ENCODE results near the gene ESRRG. TPM values are rescaled to one million over a fixed set of nuclear protein-coding genes. Genes with fewer than 3 reads are reported as not detected.

ESRRG gene
- total RNA-seq, 4 donors from 2014 or later, result 13.4 to 24.8 (median 18.9) TPM

DNA sequence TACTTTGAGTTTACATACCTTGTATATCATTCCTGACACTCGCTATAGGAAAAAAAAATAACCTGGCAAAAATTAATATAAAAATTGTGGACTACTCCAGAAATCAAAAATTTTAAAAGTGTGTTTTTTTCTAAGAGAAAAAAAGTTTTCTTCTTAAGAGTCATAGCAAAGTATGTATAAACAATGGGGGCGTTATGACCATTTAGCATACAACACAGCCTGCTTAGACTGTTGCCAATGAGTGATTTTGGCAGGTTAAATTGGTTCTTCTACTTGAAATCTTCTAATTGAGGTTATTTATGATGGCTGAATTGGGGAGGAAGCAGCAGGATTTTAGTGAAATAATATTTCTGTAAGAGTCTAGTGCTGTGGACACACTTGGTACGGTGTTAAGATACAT, 169.5 kb downstream of the ESRRG start:
- Histone ChIP-seq H3K36me3 (no peaks in the 10 kb centered on the region), H3K27me3 (no peaks in the 10 kb centered on the region), H3K9me3 (no peaks in the 10 kb centered on the region), H3K4me1 (no peaks in the 10 kb centered on the region), H3K27ac (no peak overlapping the region), H3K4me3 (replicated peaks in 1 of 3) (no peak overlapping the region)
- intact Hi-C loops (cut with DNase I), result no loop called here
- DNase-seq, result no peak
- 91 to 94% methylated on average over 3 of the region's 3 CpGs for WGBS, 2 donors
- TF ChIP-seq POLR2A (IDR thresholded peaks at IDR 0.05), result no peak
- TF ChIP-seq, protein P1, sequence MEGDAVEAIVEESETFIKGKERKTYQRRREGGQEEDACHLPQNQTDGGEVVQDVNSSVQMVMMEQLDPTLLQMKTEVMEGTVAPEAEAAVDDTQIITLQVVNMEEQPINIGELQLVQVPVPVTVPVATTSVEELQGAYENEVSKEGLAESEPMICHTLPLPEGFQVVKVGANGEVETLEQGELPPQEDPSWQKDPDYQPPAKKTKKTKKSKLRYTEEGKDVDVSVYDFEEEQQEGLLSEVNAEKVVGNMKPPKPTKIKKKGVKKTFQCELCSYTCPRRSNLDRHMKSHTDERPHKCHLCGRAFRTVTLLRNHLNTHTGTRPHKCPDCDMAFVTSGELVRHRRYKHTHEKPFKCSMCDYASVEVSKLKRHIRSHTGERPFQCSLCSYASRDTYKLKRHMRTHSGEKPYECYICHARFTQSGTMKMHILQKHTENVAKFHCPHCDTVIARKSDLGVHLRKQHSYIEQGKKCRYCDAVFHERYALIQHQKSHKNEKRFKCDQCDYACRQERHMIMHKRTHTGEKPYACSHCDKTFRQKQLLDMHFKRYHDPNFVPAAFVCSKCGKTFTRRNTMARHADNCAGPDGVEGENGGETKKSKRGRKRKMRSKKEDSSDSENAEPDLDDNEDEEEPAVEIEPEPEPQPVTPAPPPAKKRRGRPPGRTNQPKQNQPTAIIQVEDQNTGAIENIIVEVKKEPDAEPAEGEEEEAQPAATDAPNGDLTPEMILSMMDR (IDR thresholded peaks at IDR 0.05), result no peak

DNA sequence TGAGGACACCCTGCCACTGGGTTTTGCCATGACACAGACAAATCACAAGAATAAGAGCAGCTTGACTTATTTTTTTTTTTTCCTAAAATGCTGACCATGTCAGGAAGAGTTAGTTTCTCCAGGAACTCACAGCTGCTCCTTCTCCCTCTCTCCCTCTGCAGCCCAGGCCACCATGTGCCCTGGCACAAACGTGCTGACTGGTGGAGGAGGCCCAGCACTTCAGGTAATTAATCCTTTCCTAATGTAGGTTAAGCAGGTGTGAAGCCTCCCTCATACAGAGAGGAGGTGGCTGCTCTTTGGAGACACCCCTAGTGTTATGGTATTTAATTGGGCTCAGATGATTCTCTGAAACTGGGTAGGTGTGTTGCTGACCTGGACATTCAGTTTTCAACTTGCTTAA, 170.2 kb downstream of the ESRRG start:
- 61 to 75% methylated on average over 1 of the region's 1 CpG for WGBS, 2 donors
- no peaks in the 10 kb centered on the region for H3K4me1 ChIP-seq
- H3K27ac ChIP-seq, result no peak overlapping the region
- no peak for DNase-seq
- H3K4me3 ChIP-seq (replicated peaks in 1 of 3), result no peak overlapping the region
- intact Hi-C loops (cut with DNase I), result no loop called here
- no peaks in the 10 kb centered on the region for H3K9me3 ChIP-seq
- no peaks in the 10 kb centered on the region for H3K27me3 ChIP-seq
- H3K36me3 ChIP-seq, result no peaks in the 10 kb centered on the region
- TF ChIP-seq, protein P1 (IDR thresholded peaks at IDR 0.05), result no peak
- no peak for TF ChIP-seq POLR2A (IDR thresholded peaks at IDR 0.05)

DNA sequence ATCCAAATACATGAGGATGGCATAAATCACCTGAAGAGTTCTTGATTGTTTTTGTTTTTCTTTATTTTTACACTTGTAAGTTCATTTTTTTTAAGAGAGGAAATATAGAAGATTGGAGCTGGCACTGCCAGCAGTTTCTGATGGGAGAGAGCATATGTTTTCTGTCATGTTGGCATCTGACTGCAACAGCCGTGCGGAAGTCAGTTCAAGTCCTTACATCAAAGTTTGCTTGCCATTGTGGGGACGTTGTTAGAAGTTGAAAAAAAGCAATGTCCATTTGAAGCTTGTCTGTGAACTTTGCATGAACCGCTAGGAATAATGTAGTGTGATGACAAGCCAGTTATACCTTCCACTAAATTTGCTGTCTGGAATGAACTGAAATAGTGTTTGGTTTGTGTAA, 173.4 kb downstream of the ESRRG start:
- 73 to 75% methylated on average over 4 of the region's 4 CpGs for WGBS, 2 donors
- Histone ChIP-seq H3K27me3 (no peaks in the 10 kb centered on the region), H3K9me3 (no peaks in the 10 kb centered on the region), H3K4me1 (no peaks in the 10 kb centered on the region), H3K27ac (no peak overlapping the region), H3K4me3 (replicated peaks in 1 of 3) (no peak overlapping the region), H3K36me3 (no peaks in the 10 kb centered on the region)
- TF ChIP-seq, protein P1 (IDR thresholded peaks at IDR 0.05), result no peak
- no peak for TF ChIP-seq POLR2A (IDR thresholded peaks at IDR 0.05)
- DNase-seq, result no peak
- intact Hi-C loops (cut with DNase I), result no loop called here

DNA sequence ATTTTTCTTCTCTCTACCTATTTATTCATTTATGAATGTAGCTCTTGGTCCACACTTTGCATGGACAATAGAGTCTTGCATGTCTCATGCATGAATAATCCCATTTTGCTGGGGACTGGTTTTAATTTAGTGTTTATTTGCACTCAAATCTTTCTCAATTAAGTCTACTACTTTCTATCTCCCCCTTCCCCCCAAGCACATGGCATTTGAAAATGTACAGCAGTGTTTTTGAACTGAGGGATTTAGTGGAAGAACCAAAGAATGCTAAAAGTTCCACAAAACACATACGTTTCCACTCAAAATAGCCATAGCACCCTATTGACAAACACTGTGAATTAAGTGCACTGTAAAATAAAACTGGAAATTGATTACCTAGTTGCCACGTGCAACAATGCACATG, 180.5 kb downstream of the ESRRG start:
- H3K27me3 ChIP-seq, result no peaks in the 10 kb centered on the region
- no peaks in the 10 kb centered on the region for H3K4me1 ChIP-seq
- no peak overlapping the region for H3K27ac ChIP-seq
- no peaks in the 10 kb centered on the region for H3K9me3 ChIP-seq
- TF ChIP-seq POLR2A (IDR thresholded peaks at IDR 0.05), result no peak
- TF ChIP-seq, protein P1 (IDR thresholded peaks at IDR 0.05), result no peak
- intact Hi-C loops (cut with DNase I), result no loop called here
- DNase-seq, result no peak
- no peak overlapping the region for H3K4me3 ChIP-seq (replicated peaks in 1 of 3)
- H3K36me3 ChIP-seq, result no peaks in the 10 kb centered on the region
- 71 to 76% methylated on average over 2 of the region's 2 CpGs for WGBS, 2 donors

DNA sequence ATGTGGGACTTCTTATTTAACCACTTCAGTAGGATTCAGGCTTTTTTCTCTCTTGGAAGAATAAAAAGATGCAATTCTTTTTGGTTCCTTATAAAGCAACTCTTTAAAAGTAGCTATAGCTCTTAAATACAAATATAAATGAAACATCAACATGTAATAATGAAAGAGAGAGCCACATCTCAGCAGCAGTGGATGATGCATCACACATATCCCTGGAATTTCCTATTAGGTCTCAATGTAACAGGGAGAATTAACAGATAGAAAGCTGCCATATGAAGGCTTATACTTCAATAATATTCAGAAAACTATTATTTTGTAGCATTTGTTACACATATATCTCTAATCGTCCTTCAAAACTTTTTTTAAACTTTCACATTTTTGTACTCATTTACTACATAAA, 181.0 kb downstream of the ESRRG start:
- 89 to 90% methylated on average over 1 of the region's 1 CpG for WGBS, 2 donors
- TF ChIP-seq, protein P1 (IDR thresholded peaks at IDR 0.05), result no peak
- no peak for TF ChIP-seq POLR2A (IDR thresholded peaks at IDR 0.05)
- intact Hi-C loops (cut with DNase I), result no loop called here
- Histone ChIP-seq H3K27ac (no peak overlapping the region), H3K27me3 (no peaks in the 10 kb centered on the region), H3K9me3 (no peaks in the 10 kb centered on the region), H3K4me3 (replicated peaks in 1 of 3) (no peak overlapping the region), H3K36me3 (no peaks in the 10 kb centered on the region), H3K4me1 (no peaks in the 10 kb centered on the region)
- no peak for DNase-seq

All from thyroid gland (tissue), 4 donors.